ENCODE measurements around the gene AP2A2.

AP2A2 gene

DNA sequence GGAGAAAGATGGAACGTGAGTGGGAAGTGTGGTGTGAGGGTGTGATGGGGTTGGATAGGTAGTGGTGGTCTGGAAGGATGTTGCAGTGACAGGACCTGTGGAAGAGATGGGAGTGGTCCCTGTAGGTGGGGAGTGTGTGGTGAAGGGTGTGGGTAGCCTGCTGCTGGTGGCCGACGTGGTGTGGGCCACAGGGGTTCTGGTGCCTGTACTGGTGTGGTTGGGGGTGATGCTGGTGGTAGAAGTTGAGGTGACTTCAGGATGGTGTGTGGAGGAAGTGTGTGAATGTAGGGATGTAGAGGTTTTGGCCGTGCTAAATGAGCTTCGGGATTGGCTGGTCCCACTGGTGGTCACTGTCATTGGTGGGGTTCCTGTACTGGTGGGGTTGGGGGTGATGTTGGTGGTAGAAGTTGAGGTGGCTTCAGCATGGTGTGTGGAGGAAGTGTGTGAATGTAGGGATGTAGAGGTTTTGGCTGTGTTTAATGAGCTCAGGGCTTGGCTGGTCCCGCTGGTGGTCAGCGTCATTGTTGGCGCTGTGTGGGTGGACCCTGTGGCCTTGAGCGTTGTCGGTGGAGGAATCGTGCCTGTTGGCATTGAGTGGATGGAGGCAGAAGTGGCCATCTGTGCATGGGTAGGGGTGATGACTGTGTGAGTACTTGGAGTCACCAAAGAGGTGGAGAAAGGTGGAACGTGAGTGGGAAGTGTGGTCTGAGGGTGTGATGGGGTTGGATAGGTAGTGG is 91.8 kb downstream of the AP2A2 start:
- no peak for DNase-seq

DNA sequence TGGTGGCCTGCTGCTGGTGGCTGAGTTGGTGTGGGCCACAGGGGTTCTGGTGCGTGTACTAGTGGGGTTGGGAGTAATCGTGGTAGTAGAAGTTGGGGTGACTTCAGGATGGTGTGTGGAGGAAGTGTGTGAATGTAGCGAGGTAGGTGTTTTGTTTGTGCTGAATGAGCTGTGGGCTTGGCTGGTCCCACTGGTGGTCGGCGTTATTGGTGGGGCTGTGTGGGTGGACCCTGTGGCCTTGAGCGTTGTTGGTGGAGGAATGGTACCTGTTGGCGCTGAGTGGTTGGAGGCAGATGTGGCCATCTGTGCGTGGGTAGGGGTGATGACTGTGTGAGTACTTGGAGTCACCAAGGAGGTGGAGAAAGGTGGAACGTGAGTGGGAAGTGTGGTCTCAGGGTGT is 92.4 kb downstream of the AP2A2 start:
- no peak for DNase-seq

DNA sequence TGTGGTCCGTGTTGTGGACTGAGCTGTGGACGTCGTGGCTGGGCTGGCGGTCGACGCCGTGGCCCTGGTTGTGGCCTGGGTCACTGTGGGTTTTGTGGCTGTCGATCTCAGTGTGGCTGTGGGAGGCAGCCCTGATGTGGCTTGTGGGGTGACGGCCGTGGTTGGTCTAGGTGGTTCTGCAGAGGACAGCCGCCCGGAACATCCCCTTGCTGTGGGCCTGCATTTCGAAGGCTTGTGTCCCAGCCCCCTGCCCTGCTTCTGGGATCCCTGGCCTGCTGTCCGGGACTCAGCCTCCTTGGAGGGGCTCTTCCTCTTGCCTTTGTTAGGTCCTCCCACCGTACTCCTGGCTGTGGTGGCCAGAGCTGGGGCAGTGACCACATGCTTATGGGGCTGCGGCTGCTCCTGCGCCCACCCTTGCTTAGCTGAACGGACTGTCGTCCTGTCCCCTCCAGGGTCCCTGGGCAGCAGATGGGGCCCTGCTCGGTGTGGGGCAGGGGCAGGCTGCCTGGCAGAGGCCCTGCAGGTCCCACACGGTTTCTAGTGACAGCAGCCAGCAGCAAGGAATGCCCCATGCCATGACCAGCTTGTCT is 93.7 kb downstream of the AP2A2 start:
- no peak for DNase-seq

GRCh38 chr11:1020211-1020905 is 94.7 kb downstream of the AP2A2 start:
- no peak for DNase-seq

GRCh38 chr11:1022411-1022810 is 96.7 kb downstream of the AP2A2 start:
- no peak for DNase-seq

DNA sequence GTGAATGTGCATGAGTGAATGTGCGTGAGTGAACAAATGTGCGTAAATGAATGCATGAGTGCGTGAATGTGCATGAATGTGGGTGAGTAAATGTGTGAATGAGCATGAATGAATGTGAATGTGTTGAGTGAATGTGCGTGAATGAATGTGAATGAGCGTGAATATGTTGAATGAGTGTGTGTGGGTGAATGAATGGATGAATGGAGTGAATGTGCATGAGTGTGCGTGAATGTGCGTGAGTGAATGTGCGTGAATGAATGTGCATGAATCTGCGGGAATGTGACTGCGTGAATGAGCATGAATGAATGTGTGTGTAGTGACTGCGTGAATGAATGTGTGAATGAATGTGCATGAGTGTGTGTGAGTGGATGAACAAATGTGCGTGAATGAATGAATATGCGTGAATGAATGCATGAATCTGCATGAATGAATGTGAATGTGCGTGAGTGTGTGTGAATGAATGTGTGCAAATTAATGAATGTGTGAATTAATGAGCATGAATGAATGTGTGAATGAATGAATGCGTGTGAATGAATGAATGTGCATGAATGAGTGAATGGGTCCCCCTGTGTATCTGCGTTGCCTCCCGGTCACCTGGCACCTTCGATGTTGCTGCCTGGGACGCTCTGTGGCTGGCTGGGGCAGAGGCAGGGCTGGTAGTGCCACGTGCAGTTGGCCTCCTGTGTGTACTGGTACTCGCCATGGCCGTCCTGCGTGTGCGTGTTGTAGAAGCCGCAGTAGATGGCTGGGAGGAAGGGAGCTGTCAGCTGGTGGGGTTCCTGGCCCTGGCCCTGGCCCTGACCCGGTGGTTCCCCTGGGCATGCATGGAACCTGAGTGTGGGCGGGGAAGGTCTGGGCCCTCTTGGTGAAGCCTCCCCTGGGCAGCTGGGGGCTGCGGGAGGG is 97.5 kb downstream of the AP2A2 start:
- DNase-seq: no peak

GRCh38 chr11:1023811-1024596 is 98.3 kb downstream of the AP2A2 start:
- DNase-seq: no peak

DNA sequence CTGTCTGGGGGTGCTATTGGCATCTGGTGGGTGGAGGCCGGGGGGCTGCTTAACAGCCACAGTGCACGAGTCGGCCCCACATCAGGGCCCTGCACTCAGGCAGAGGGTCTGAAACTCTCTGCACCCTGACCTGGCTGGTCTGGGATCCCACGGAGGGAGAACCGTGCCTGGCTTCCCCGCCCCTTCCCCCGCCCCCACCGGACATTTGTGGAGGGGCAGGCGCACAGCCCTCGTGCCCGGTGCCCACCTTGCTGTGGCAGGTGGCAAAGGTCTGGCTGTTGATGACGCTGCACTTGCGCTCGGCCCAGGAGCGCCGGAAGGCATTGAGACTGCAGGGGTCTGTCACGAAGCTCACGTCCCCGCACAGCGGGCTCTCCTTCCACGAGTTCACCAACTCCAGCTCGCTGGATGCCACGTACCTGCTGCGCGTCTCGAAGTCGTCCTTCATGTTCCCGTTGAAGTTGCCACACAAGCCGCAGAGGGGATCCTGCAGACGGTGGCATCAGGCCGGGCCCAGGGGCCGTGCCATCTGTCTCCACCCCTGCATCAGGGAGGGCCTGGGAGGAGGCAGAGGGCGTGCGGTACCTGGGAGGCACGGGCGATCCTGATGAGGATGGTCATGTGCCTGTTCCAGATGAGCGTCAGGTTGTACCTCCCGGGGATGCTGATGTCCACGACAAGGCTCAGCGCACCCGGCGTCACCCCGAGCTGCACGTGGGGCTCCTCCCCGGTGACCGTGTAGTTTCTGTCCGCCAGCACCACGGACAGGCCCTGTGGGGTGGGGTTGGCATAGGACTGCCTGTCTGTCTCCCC is 99.1 kb downstream of the AP2A2 start:
- no peak for DNase-seq

GRCh38 chr11:1025410-1026162 is 99.9 kb downstream of the AP2A2 start:
- no peak for DNase-seq

DNA sequence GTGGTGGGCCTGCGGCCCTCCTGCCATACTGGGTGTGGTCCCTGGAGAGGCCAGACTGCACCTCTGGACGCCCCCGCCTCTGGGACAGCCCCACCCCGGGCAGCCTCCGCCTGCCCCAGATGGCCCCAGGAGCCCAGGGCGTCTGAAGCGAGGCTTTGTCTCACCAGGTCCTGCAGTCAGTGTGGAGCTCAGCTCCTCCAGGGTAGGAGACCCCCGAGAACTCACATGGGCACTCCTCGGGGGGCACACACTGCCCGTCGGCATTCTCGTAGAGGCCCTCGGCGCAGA is 100.4 kb downstream of the AP2A2 start:
- no peak for DNase-seq

GRCh38 chr11:1026641-1027482 is 101.2 kb downstream of the AP2A2 start:
- no peak for DNase-seq

GRCh38 chr11:1027483-1028290 is 102.0 kb downstream of the AP2A2 start:
- no peak for DNase-seq

- DNase-seq: no peak
Measured at GRCh38 chr11:1028291-1028540, 102.5 kb downstream of the AP2A2 start.

DNA sequence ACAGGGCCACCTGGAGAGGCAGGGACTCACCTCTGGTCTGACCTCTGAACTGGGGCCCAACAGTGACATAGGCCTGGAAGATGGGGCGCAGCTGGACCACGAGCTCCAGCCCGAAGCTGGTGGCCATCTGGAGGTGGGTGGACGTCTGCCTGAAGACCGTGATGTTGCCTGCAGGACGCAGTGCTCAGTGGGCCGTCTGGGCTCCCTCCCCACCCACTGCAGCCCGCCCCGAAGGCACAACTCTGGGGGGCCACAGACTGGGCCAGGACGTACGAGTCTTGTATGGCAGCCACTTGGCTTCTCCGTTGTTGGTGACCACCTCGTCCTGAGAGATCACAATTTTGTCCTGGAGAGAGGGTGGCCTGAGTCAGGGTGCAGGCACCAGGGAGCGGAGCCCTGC is 102.9 kb downstream of the AP2A2 start:
- DNase-seq: no peak

- DNase-seq: no peak
Measured at GRCh38 chr11:1029051-1029450, 103.4 kb downstream of the AP2A2 start.

DNA sequence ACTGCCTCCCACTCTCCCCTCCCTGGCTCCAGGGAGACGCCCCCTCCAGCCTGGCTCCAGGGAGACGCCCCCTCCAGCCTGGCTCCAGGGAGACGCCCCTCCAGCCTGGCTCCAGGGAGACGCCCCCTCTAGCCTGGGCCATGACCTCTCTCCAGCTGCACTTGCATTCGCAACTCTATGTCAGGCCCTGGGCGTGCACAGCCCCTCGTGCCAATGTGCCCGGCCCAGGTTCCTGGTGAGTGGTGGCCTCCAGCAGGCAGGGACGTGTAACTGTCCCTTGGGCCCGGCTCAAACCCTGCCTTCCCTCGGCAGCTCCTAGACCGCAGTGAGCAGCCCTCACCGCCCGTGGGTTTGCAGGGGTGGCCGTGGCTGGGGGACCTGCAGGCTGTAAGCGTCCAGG is 104.0 kb downstream of the AP2A2 start:
- no peak for DNase-seq

GRCh38 chr11:1030086-1030485 is 104.4 kb downstream of the AP2A2 start:
- no peak for DNase-seq

DNA sequence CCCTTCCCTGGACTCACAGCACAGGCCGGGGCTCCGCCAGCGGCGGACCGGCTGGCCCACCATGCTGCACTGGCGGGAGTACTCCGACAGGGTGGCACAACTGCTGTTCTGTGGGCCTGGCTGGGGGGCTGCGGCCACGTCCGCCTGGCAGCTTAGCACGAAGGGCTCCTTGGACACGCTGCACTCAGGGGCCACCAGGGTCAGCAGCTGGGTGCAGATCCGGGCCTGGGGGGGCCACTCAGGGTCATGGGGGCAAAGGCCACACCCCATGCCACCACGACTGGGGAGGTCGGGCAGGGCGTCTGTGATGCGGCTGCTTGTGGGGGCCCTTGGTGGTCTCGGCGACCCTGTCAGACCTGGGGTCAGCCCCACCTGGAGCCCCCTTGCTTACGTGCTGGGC is 104.9 kb downstream of the AP2A2 start:
- DNase-seq: no peak

GRCh38 chr11:1031121-1031899 is 105.6 kb downstream of the AP2A2 start:
- DNase-seq: no peak

All from DMS153 (cell line).